HG03095 (cell line): Measurements from ENCODE around the gene EEA1.
"Not testable (repeated sequence)": the region's sequence is repeated elsewhere in the genome, so short reads cannot be mapped to it uniquely, and the experiment has no call there.

ENCODE experiments used
- ATAC-seq: cut with Tn5 transposase; IDR thresholded peaks from one replicate; pipeline ENCODE4 v1.9.1; 2021; ENCODE audit warnings: moderate library complexity; ENCODE audit not compliant: unreplicated experiment

Gene EEA1

DNA sequence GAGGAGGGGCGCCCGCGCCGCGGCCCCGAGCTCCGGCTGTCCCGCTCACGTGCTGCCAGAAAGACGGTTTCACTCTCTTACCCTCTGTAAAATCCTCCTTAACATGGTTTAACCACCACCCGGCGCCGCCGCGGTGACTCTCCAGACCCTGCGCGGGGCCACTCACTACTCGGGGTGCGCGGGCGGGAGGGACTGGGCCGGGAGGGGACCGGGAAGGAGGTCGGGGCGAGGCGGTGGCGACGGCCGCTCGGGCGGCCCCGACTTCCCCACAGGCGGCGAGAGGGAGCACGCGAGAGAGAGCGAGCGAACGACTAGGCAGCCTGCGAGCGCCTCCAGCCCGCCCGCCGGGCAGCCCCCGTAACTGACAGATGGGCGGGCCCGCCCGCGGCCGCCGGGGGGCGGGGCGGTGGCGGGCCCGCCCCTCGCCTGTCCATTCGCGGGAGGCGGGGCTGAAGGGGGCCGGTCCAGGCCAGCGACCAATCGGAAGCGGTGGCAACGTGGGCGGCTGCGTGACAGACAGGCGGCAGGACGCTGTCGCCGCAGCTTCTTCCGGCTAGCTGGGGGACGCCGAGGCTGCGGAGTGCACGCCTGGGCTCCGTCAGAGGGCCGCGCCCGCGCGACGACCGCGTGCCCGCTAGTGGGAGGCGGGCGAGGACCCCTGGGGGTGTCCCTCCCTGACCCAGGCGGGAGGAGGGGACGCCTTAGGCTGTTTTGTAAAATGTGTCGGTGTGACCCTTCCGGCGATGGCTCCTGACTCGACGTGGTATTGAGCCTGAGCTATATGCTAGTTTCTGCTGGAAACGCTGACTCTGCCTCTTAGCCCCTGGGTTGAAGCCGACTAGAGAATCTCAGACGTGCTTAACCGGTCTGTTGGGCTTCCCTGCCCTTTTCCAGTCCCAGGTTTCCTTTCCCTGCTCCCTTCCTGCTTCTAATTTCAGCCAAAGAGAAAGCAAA, at the start of gene EEA1:
Gene EEA1 (minus strand): TSS at position 334 of the 954 bp plus-strand sequence. CDS start 229 bp downstream, at position 105.
- peak; percentile 89 for ATAC-seq

DNA sequence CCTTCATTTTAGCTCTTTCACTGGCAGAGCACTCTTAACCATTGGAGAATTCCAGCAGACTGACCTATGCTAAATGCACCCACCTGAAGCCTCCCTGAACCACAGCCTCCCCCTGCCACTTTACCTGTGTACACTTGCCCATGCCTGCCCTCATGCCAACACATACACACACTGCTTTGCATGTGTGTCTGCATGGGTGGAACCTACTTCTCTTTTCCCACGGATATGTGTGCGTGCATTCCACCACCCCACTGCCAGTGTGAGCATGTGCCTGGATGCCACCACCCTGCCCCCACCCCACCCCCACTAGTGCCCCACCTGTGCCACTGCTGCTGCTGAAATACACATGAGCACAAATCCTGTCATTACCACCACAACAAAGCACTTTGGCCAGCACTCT, 49.5 kb upstream of the EEA1 start:
- no peak for ATAC-seq

GRCh38 chr12:92977326-92977725, 48.2 kb upstream of the EEA1 start:
- no peak for ATAC-seq

DNA sequence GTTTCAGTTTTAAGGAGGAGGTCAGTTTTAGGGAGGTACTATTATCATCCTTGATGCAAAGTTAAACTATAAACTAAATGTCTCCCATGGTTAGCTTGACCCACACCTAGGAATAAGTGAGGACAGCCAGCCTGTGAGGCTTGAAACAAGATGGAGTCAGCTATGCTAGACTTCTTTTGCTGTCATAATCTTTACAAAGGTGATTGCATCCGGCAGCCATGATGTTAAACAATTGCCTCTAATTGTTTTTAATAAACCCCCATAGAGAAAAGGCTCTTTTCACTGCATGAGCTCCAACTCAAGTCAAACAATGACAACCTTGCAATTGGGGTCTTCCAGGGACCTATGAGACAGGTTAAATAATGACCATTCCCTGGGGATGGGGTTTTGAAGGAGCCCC, 45.7 kb upstream of the EEA1 start:
- no peak for ATAC-seq

GRCh38 chr12:92973614-92974013, 44.5 kb upstream of the EEA1 start:
- no peak for ATAC-seq

GRCh38 chr12:92971859-92972524, 42.9 kb upstream of the EEA1 start:
- ATAC-seq, result no peak

DNA sequence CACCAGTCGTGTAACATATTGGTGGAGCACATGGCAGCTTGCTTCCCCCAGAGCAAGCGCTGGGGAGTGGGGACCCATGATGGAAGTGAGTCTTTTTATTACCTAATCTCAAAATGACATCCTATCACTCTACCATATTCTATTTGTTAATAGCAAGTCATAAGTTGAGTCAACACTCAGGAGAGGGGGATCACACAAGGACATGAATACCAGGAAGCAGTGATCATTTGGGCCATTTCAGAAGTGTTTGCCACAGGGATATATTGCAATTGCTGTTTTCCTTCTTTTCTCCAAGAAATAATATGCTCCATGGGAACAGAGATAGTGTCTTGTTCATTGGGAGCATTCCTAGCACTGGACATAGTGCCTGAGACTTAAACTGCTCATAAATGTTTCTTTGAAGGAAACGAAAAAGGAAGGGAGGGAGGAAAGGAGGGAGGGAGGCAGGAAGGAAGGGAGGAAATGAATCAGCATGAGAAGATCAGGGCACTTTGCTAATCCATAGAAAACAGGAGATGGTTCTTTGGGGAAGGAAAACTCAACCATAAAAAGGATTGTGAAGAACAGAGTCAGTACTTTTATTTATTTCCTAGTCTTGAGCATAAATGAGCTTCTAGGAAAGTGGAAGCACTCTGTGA, 39.2 kb upstream of the EEA1 start:
- no peak for ATAC-seq

DNA sequence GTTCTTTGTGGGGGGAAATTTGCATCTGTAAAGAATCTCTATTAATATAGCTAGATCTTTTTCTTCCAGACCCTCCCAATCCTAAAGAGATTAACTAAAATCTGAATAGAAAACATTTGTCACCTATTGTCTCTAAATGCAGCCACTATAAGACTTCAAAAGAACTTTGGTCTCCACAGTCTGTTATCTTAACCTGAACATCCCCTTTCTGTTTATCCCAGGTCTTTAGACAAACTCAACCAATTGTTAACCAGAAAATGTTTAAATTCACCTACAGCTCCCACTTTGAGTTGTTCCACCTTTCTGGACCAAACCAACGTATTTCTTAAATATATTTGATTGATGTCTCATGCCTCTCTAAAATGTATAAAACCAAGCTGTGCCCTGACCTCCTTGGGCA, 35.3 kb upstream of the EEA1 start:
- ATAC-seq, result not testable (repeated sequence)

GRCh38 chr12:92961949-92962348, 32.9 kb upstream of the EEA1 start:
- no peak for ATAC-seq

DNA sequence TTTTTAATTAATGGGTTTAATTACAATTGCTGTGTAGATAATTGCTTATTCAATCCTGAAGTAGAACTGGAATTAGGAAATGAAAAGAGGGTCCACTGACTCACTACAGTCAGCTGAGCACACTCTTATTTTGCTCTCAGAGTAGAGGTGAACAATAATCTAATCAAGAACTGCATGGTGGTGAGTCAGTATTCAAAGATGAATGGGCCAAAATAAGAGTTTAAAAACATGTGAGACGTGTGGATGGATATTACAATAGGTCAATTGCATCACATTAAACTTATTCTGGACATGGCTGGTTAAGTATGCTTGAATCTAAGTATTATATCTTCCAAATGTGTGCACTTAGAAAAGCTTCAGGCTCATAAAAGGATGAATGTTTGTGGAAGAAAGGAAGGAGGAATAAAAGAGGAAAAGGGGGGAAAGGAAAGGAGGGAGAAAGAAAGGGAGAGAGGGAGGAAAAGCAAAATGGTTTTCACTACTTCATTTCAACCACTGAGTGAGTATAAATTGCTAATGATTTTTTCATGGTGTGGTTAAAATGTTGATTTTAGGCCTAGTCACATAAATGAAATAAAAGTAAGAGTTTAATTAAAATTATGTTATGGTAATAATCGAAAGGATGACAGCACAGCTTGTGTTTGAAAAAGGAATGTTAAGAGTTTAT, 27.0 kb upstream of the EEA1 start:
- ATAC-seq, result no peak

DNA sequence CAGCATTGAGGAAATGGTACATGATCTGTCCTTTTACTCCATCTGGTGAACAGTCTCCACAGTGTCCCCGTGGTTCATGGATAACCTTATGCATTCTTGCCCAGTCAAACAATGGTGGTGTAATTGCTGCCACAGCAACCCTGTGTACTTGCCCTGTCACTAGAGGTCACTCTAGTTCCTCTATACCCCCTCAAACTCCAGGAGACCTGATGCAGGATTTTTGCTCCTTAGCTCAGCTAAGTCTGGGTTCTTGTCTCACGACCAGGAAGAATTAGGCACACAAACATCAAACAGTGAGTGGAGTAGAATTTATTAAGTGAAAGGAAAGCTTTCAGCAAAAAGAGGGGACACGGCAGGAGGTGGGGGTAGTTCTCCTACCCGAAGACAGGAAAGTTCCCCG, 24.7 kb upstream of the EEA1 start:
- no peak for ATAC-seq

GRCh38 chr12:92952394-92952793, 23.3 kb upstream of the EEA1 start:
- ATAC-seq, result no peak

GRCh38 chr12:92951006-92951405, 21.9 kb upstream of the EEA1 start:
- ATAC-seq, result no peak

GRCh38 chr12:92950011-92950410, 20.9 kb upstream of the EEA1 start:
- ATAC-seq, result no peak

DNA sequence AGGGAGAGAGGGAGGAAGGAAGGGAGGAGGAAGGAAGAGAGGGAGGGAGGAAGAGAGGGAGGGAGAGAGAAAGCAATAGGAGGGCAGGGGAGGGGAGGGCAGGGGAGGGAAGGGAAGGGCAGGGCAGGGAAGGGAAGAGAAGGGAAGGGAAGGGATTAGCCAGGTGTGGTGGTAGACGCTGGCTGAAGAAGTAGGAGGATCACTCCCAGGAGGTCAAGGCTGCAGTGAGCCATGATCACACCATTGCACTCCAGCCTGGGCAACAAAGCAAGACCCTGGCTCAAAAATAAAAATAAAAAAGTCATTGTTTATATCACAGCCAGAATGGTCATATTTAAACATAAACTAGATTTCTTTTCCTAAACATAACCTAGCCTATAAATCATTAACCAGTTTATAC, 20.4 kb upstream of the EEA1 start:
- no peak for ATAC-seq

- no peak for ATAC-seq
These were observed 18.6 kb upstream of the EEA1 start for GRCh38 chr12:92947589-92948215.

DNA sequence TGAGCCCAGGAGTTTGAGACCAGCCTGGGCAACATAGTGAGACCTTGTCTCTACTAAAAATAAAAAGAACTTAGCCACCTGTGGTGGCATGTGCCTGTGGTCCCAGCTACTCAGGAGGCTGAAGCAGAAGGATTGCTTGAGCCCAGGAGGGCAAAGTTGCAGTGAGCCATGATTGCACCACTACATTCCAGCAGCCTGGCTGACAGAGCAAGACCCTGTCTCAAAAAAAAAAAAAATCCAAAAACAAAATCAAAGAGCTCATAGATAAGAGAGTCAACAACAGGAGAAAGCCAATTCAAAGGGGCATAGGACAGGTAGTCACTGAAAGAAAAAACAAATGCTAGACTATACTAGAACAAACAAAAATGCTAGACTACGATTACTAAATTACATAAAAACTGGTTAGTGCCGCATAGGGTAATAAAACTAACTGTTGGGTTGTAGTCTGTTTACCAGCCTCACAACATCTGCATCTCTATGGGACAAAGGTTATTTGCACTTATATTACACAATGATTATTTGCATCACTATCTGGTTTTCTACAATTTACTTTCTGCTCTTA, 16.6 kb upstream of the EEA1 start:
- ATAC-seq, result no peak

DNA sequence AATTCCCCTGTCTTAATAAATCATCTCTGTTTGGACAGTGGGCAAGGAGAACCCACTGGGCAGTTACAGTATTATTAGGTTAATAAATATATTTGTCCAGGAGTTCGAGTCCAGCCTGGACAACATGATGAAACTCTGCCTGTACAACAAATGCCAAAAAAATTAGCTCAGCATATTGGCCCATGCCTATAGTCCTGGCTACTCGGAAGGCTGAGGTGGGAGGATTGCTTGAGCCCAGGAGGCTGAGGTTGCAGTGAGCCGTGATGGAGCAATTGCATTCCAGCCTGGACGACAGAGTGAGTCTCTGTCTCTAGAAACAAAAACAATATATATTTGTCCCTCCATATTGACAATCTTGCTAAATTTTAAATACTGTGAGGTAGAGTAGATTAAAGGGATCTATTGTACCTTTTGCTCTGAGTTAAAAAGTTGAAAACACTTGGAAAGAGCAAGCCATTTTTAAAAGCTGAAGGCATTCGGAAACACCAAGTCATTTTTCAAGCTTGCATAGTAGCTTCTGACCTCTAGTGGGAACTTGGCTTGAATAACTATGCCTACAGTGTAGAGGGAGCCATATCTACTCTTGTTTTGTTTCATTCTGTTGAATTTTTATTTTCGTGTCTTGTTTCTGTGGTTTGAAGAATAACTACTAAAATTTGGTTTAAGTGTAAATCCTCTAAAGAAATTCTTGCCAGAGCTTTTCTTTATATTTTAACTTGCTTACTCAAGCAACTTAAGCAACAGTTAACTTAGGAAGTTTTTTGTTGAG, 14.6 kb upstream of the EEA1 start:
- ATAC-seq, result no peak

DNA sequence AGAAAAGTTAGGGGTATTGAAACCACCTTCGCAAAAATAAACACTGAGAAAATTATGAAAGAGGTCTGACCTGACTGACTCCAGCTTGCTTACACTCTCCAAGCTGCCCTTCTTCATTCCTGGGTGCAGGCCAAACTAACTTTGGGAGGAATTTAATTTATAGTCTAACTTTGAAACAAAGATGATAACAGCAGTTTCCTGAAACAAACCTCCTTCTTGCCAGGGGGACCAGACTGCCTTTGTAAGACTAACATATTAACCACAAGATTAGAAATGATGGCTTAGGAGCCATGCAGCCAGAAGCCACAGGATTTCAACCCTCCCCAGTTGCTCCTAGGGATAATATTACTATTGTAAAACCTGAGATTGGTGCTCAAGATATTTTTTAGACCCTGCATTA, 13.8 kb upstream of the EEA1 start:
- ATAC-seq, result no peak

GRCh38 chr12:92939116-92939515, 10.0 kb upstream of the EEA1 start:
- ATAC-seq, result no peak
